CD4-positive, alpha-beta T cell treated with Interleukin-21 for 1 hour (primary cell): Measurements from ENCODE around the gene C1orf174.
A peak's percentile ranks its signal among the peaks of the same experiment; 100 is the strongest.
"Not testable (repeated sequence)": the region's sequence is repeated elsewhere in the genome, so short reads cannot be mapped to it uniquely, and the experiment has no call there.

Experiments used
- DNase-seq: peaks from one replicate; pipeline ENCODE4 v3.0.0-alpha.2; 2020

C1orf174 gene

GRCh38 chr1:3925256-3925655 lies 25.2 kb upstream of the C1orf174 start:
- no peak for DNase-seq

GRCh38 chr1:3924825-3925220 lies 24.8 kb upstream of the C1orf174 start:
- DNase-seq: no peak

- no peak for DNase-seq
These were observed 24.2 kb upstream of the C1orf174 start for GRCh38 chr1:3924186-3924824.

GRCh38 chr1:3923378-3924185 lies 23.5 kb upstream of the C1orf174 start:
- no peak for DNase-seq

- no peak for DNase-seq
These were observed 22.8 kb upstream of the C1orf174 start for GRCh38 chr1:3922851-3923250.

- DNase-seq: peak; percentile 75
These were observed 22.2 kb upstream of the C1orf174 start for GRCh38 chr1:3922201-3922725.

- no peak for DNase-seq
These were observed 21.7 kb upstream of the C1orf174 start for GRCh38 chr1:3921765-3922164.

GRCh38 chr1:3919706-3920105 lies 19.6 kb upstream of the C1orf174 start:
- no peak for DNase-seq

GRCh38 chr1:3918966-3919611 lies 19.0 kb upstream of the C1orf174 start:
- no peak for DNase-seq

GRCh38 chr1:3918359-3918758 lies 18.3 kb upstream of the C1orf174 start:
- not testable (repeated sequence) for DNase-seq

GRCh38 chr1:3917761-3918160 lies 17.7 kb upstream of the C1orf174 start:
- DNase-seq: no peak

- no peak for DNase-seq
These were observed 15.6 kb upstream of the C1orf174 start for GRCh38 chr1:3915551-3916121.

GRCh38 chr1:3914911-3915310 lies 14.8 kb upstream of the C1orf174 start:
- DNase-seq: no peak

- no peak for DNase-seq
These were observed 14.3 kb upstream of the C1orf174 start for GRCh38 chr1:3914331-3914851.

GRCh38 chr1:3912809-3913685 lies 13.0 kb upstream of the C1orf174 start:
- DNase-seq: no peak

GRCh38 chr1:3911981-3912808 lies 12.1 kb upstream of the C1orf174 start:
- no peak for DNase-seq

- DNase-seq: peak; percentile 73
These were observed 11.1 kb upstream of the C1orf174 start for GRCh38 chr1:3910857-3911845.

GRCh38 chr1:3910049-3910731 lies 10.1 kb upstream of the C1orf174 start:
- DNase-seq: no peak

GRCh38 chr1:3909615-3910014 lies 9.5 kb upstream of the C1orf174 start:
- DNase-seq: no peak
